SU-DHL-6 (cell line): ENCODE results near the gene CNGA3.
"Not testable (repeated sequence)": the region's sequence is repeated elsewhere in the genome, so short reads cannot be mapped to it uniquely, and the experiment has no call there.

Experiments used
- CTCF ChIP-seq: fragments of 200-600 bp; sonication (generic); IDR thresholded peaks from one replicate; pipeline ENCODE4 v1.5.1; 2017; ENCODE audit warnings: antibody characterized with exemption, mild to moderate bottlenecking, low read length, moderate library complexity; ENCODE audit not compliant: insufficient read depth, poor library complexity, severe bottlenecking
- EZH2phosphoT487 ChIP-seq: fragments of 200-600 bp; sonication (generic), shearing (Covaris generic); conservative IDR thresholded peaks from 2 replicates; pipeline ENCODE4 v1.6.1; 2018; ENCODE audit warnings: mild to moderate bottlenecking, antibody characterized with exemption, low read length, moderate library complexity, mixed read lengths

GRCh38 chr2:98307131-98307696 is 39.0 kb upstream of the CNGA3 start:
- not testable (repeated sequence) for TF ChIP-seq CTCF, EZH2phosphoT487
